ENCODE results near the gene MSRB2.

- TF ChIP-seq REST (IDR thresholded peaks at IDR 0.05; ENCODE audit: insufficient read depth in 1 of 2, low read depth in 2 of 2, low read length in 2 of 2) (no peak), TAF1 (IDR thresholded peaks at IDR 0.05; ENCODE audit: borderline replicate concordance, insufficient read depth, low read length) (no peak), POLR2AphosphoS5 (IDR thresholded peaks at IDR 0.05; ENCODE audit: low read depth, low read length) (no peak), FOXP2 (optimal IDR thresholded peaks at IDR 0.05; ENCODE audit: borderline replicate concordance, extremely low read depth, extremely low read length, insufficient read depth) (no peak), SIN3A (IDR thresholded peaks at IDR 0.05; ENCODE audit: borderline replicate concordance, insufficient read depth, low read length) (no peak)
Observed at GRCh38 chr10:23111517-23112286, 16.3 kb downstream of the MSRB2 start.

Measured in PFSK-1 (cell line).